Body of pancreas (tissue), 4 donors: ENCODE results near the gene RPS6KA2.

Source experiments
- CTCF ChIP-seq, 7 experiments: fragments of 450-650 bp in 4 of 7; fragments of 200-600 bp in 3 of 7; sonication (generic) in 3 of 7; IDR thresholded peaks; one replicate each; pipeline ENCODE4 v1.5.1; 2016 to 2019; ENCODE audit warnings: antibody characterized with exemption in 7 of 7
- POLR2A ChIP-seq, 3 donors: fragments of 450-650 bp; IDR thresholded peaks; one replicate each; pipeline ENCODE4 v1.6.1; 2016; ENCODE audit warnings: antibody characterized with exemption in 3 of 3, mild to moderate bottlenecking in 2 of 3

GRCh38 chr6:166529586-166529985, 97.5 kb downstream of the RPS6KA2 start:
- TF ChIP-seq CTCF (IDR thresholded peaks at IDR 0.05): no peak
- no peak for TF ChIP-seq POLR2A (IDR thresholded peaks at IDR 0.05)
